AG10803 (cell line): ENCODE data around the gene TBC1D9.

ENCODE experiments used
- DNase-seq: peaks from one replicate; pipeline ENCODE4 v3.0.0; 2010; ENCODE audit warnings: low read depth
- H3K4me3 ChIP-seq: 2 replicates; pipeline ENCODE4 v1.5.1; 2011; ENCODE audit warnings: mild to moderate bottlenecking, low read length, control low read depth
- TF ChIP-seq, protein P1 (sequence below): conservative IDR thresholded peaks from 2 replicates; pipeline ENCODE4 v1.5.1; 2011; ENCODE audit warnings: mild to moderate bottlenecking, low read length, control low read depth, inconsistent platforms

TBC1D9 gene

DNA sequence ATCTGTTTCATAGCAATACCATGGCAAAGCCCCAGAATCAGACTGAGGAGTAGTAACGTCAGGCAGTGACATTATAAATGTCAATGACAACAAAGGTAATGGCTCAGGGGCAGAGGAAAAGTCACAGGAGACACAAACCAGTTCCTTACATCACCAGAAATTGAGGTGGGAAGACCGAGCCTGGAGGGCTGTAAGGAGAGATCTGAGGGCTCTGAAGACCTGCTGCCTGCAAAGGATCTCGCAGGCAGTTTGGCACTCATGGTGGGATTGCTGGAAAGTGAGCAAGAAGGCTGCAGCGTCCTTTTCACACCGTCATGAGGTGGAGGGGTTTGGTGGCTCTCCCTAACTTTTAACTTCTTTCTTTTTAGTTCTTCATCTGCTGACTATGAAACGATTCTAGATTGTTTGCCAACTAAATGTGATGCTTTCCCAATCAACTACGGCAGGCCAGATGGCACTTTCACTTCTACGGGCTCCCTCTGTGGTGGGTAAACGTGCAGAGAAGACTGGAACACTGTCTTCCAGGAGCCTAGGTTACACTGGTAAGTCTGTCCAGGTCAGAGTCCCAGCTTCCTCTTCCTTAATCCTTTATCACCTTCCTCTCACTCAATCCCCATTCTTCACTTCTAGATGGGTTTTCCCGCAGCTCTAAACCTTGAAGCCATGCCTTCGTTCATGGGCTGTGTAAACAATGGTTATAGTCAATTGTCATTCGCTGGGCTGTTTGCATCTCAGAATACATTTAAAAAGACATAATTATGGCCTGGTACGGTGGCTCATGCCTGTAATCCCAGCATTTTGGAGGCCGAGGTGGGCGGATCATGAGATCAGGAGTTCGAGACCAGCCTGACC, 58.2 kb downstream of the TBC1D9 start:
- DNase-seq, result no peak
- no peak overlapping the region for H3K4me3 ChIP-seq
- TF ChIP-seq, protein P1, sequence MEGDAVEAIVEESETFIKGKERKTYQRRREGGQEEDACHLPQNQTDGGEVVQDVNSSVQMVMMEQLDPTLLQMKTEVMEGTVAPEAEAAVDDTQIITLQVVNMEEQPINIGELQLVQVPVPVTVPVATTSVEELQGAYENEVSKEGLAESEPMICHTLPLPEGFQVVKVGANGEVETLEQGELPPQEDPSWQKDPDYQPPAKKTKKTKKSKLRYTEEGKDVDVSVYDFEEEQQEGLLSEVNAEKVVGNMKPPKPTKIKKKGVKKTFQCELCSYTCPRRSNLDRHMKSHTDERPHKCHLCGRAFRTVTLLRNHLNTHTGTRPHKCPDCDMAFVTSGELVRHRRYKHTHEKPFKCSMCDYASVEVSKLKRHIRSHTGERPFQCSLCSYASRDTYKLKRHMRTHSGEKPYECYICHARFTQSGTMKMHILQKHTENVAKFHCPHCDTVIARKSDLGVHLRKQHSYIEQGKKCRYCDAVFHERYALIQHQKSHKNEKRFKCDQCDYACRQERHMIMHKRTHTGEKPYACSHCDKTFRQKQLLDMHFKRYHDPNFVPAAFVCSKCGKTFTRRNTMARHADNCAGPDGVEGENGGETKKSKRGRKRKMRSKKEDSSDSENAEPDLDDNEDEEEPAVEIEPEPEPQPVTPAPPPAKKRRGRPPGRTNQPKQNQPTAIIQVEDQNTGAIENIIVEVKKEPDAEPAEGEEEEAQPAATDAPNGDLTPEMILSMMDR, result no peak

DNA sequence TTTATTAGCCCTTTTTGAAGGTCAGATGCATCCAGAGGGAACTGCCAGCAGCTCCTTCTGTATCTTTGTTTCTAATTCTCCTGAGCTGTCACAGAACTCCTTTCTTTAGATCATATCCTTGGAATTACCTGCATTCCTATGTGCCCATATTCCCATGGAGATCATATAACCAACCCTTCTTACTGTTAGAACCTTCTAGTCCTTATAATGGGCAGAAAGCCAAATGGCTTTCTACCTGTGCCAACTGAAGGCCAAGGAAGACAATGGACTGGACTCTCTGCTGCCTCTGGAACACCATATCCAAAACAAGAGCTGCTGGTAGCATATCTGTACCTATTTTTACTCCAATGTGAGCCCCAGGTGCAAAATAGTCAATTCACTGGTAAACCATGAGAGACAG, 60.7 kb downstream of the TBC1D9 start:
- DNase-seq, result no peak
- no peak overlapping the region for H3K4me3 ChIP-seq
- TF ChIP-seq, protein P1, result no peak

DNA sequence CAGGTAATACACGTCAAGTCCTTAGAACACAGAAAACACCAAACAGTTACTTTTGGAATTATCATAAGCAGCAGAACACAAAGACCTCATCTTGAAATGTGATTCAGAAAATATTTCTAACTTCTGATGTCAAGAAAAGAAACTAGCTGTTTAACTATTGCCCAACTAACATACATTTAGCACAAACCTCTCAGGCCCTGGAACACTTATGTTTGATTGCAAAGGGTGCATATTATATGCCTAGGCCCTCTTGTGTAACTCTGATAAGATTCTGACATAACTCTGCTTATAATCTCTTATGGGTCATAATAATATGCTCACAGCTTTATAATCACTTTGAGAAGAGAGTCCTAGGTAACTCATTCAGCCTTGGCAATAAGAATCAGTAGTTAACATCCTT, 62.6 kb downstream of the TBC1D9 start:
- TF ChIP-seq, protein P1, result no peak
- no peak overlapping the region for H3K4me3 ChIP-seq
- DNase-seq, result no peak

DNA sequence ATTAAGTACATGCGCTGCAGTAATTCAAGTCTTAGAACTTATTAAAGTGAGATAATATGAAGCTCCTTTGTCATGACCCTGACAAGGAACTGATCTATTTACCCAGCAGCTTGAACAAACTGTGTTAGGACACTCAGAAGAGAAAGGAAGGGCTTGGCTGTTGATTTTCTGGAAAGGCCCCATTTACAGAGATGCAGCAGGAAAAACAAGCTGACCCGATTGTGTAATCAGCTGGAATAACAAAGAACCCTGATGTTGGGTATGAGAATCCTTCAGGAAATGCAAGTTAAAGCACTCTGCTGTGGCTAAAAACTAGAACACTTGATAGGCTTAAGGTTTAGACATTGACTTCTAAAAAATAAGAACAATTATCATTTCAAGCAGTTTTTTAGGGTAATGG, 64.8 kb downstream of the TBC1D9 start:
- no peak overlapping the region for H3K4me3 ChIP-seq
- DNase-seq, result peak; percentile 61
- TF ChIP-seq, protein P1, result no peak

- no peak for DNase-seq
- TF ChIP-seq, protein P1, result no peak
- no peak overlapping the region for H3K4me3 ChIP-seq
Observed at GRCh38 chr4:140690093-140690492, 66.1 kb downstream of the TBC1D9 start.

GRCh38 chr4:140689623-140690022, 66.6 kb downstream of the TBC1D9 start:
- no peak for DNase-seq
- TF ChIP-seq, protein P1, result no peak

GRCh38 chr4:140688711-140689598, 67.2 kb downstream of the TBC1D9 start:
- TF ChIP-seq, protein P1, result no peak
- H3K4me3 ChIP-seq, result no peak overlapping the region
- DNase-seq, result peak; percentile 21

More at GRCh38 chr4:140689623-140690022, 66.6 kb downstream of the TBC1D9 start:
- no peak overlapping the region for H3K4me3 ChIP-seq
